Neuronal stem cell (in vitro differentiated cells): ENCODE measurements around the gene DNAJB11.
"Not testable (repeated sequence)": the region's sequence is repeated elsewhere in the genome, so short reads cannot be mapped to it uniquely, and the experiment has no call there.

Experiments used
- DNase-seq: peaks from one replicate; pipeline ENCODE4 v3.0.0-alpha.2; 2013; ENCODE audit warnings: low spot score
- H2AFZ ChIP-seq: one replicate; pipeline ENCODE4 v1.6.1; 2013; ENCODE audit warnings: mild to moderate bottlenecking, low read length, inconsistent platforms
- H2AK5ac ChIP-seq: 2 replicates; pipeline ENCODE4 v1.6.1; 2013; ENCODE audit warnings: low read depth, mild to moderate bottlenecking, inconsistent platforms, low read length, moderate library complexity, mixed read lengths
- H2BK120ac ChIP-seq: 2 replicates; pipeline ENCODE4 v1.6.1; 2013; ENCODE audit warnings: low read depth, mild to moderate bottlenecking, inconsistent platforms, low read length, moderate library complexity, mixed read lengths
- H2BK12ac ChIP-seq: one replicate; pipeline ENCODE4 v1.6.1; 2013; ENCODE audit warnings: low read length, inconsistent platforms
- H2BK15ac ChIP-seq: 2 replicates; pipeline ENCODE4 v1.6.1; 2013; ENCODE audit warnings: mild to moderate bottlenecking, low read length, inconsistent platforms, mixed read lengths
- H2BK5ac ChIP-seq: one replicate; pipeline ENCODE4 v1.6.1; 2013; ENCODE audit warnings: inconsistent platforms, mild to moderate bottlenecking, low read length, moderate library complexity
- H3K14ac ChIP-seq: one replicate; pipeline ENCODE4 v1.6.1; 2013; ENCODE audit warnings: low read length, inconsistent platforms
- H3K18ac ChIP-seq: 2 replicates; pipeline ENCODE4 v1.6.1; 2013; ENCODE audit warnings: low read length, inconsistent platforms
- H3K23ac ChIP-seq: 2 replicates; pipeline ENCODE4 v1.6.1; 2013; ENCODE audit warnings: low read depth, mild to moderate bottlenecking, mixed read lengths, low read length, inconsistent platforms; ENCODE audit not compliant: poor library complexity
- H3K27ac ChIP-seq: replicated peaks from 3 replicates; pipeline ENCODE4 v1.5.1; 2013; ENCODE audit warnings: low read length, inconsistent platforms
- H3K27me3 ChIP-seq, 3 experiments: 2 replicates each; pipeline ENCODE4 v1.6.1; 2013; ENCODE audit warnings: low read length in 3 of 3, mild to moderate bottlenecking in 2 of 3, inconsistent platforms in 1 of 3, low read depth in 1 of 3, mixed read lengths in 1 of 3, moderate library complexity in 1 of 3; ENCODE audit not compliant: control insufficient read depth in 3 of 3, insufficient read depth in 3 of 3
- H3K36me3 ChIP-seq, 2 donors: replicated peaks in 1 of 2; 2 replicates each; pipeline ENCODE4 v1.6.1; 2013; ENCODE audit warnings: low read length in 2 of 2; ENCODE audit not compliant: control insufficient read depth in 2 of 2, insufficient read depth in 2 of 2
- H3K4ac ChIP-seq: 2 replicates; pipeline ENCODE4 v1.6.1; 2013; ENCODE audit warnings: inconsistent platforms, mild to moderate bottlenecking, low read length, moderate library complexity
- H3K4me1 ChIP-seq, 2 donors: 1 replicate in 1 of 2; 2 replicates in 1 of 2; pipeline ENCODE4 v1.6.1; 2013; ENCODE audit warnings: low read length in 2 of 2, low read depth in 1 of 2; ENCODE audit not compliant: control insufficient read depth in 2 of 2, insufficient read depth in 1 of 2
- H3K4me2 ChIP-seq: one replicate; pipeline ENCODE4 v1.6.1; 2013; ENCODE audit warnings: mild to moderate bottlenecking, low read length, inconsistent platforms; ENCODE audit not compliant: insufficient read depth, poor library complexity, severe bottlenecking
- H3K4me3 ChIP-seq, 2 donors: 2 replicates each; pipeline ENCODE4 v1.5.1; 2013; ENCODE audit warnings: low read length in 2 of 2, mild to moderate bottlenecking in 2 of 2, inconsistent platforms in 1 of 2, moderate library complexity in 1 of 2
- H3K79me1 ChIP-seq: one replicate; pipeline ENCODE4 v1.6.1; 2013; ENCODE audit warnings: low read depth, mild to moderate bottlenecking, inconsistent platforms, low read length, moderate library complexity
- H3K9ac ChIP-seq: one replicate; pipeline ENCODE4 v1.6.1; 2013; ENCODE audit warnings: mild to moderate bottlenecking, low read depth, low read length, inconsistent platforms; ENCODE audit not compliant: poor library complexity
- H3K9me3 ChIP-seq, 2 donors: replicated peaks in 1 of 2; 2 replicates each; pipeline versions ENCODE3 to v1.6.1; 2013; ENCODE audit warnings: low read length in 2 of 2, mild to moderate bottlenecking in 2 of 2, inconsistent platforms in 1 of 2, low read depth in 1 of 2, mixed read lengths in 1 of 2, moderate library complexity in 1 of 2; ENCODE audit not compliant: control insufficient read depth in 2 of 2, insufficient read depth in 1 of 2
- H4K8ac ChIP-seq: one replicate; pipeline ENCODE4 v1.6.1; 2013; ENCODE audit warnings: low read depth, mild to moderate bottlenecking, inconsistent platforms, low read length, moderate library complexity
- H4K91ac ChIP-seq: one replicate; pipeline ENCODE4 v1.6.1; 2013; ENCODE audit warnings: low read length, low read depth, mild to moderate bottlenecking, inconsistent platforms; ENCODE audit not compliant: poor library complexity
- WGBS, 2 donors: extraction: QIAGEN DNeasy Blood & Tissue Kit; methylation state at CpG; one replicate each; pipeline ENCODE4 v1.1.7; 2013; ENCODE audit warnings: missing lambda C conversion rate in 2 of 2, mixed read lengths in 1 of 2; ENCODE audit not compliant: insufficient read length in 2 of 2, insufficient replicate concordance in 1 of 2; ENCODE audit errors: extremely low coverage in 2 of 2; 5-methylcytosine and 5-hydroxymethylcytosine counted together

Gene DNAJB11

GRCh38 chr3:186529201-186529999, 41.1 kb upstream of the DNAJB11 start:
- H3K14ac ChIP-seq = no peak overlapping the region
- H3K23ac ChIP-seq = no peak overlapping the region
- H4K8ac ChIP-seq = no peak overlapping the region
- H2AFZ ChIP-seq = no peak overlapping the region
- H2BK15ac ChIP-seq = no peak overlapping the region
- H3K9ac ChIP-seq = no peak overlapping the region
- no peak overlapping the region for H2AK5ac ChIP-seq
- H2BK120ac ChIP-seq = peak overlapping the region; percentile 52
- H3K79me1 ChIP-seq = no peaks in the 10 kb centered on the region
- peak; percentile 40 for DNase-seq
- WGBS, 2 donors = no CpG with 5 or more reads among the region's 11 CpGs
- peaks cover 13 to 27% of the 10 kb centered on the region in 2 donors for H3K4me1 ChIP-seq
- H2BK12ac ChIP-seq = no peak overlapping the region
- peaks cover 0 to under 1% (median 0%) of the 10 kb centered on the region in 3 experiments for H3K27me3 ChIP-seq
- H4K91ac ChIP-seq = no peak overlapping the region
- H2BK5ac ChIP-seq = no peak overlapping the region
- no peak overlapping the region for H3K4me3 ChIP-seq
- peak overlapping the region; percentile 39 for H3K27ac ChIP-seq
- peaks cover 0 to 2% of the 10 kb centered on the region in 2 donors for H3K9me3 ChIP-seq
- no peak overlapping the region for H3K4ac ChIP-seq
- H3K36me3 ChIP-seq = no peaks in the 10 kb centered on the region
- no peak overlapping the region for H3K18ac ChIP-seq
- no peak overlapping the region for H3K4me2 ChIP-seq

GRCh38 chr3:186530415-186530814, 40.1 kb upstream of the DNAJB11 start:
- no peak overlapping the region for H4K8ac ChIP-seq
- no peak overlapping the region for H3K9ac ChIP-seq
- H2BK5ac ChIP-seq = no peak overlapping the region
- no peak overlapping the region for H2BK12ac ChIP-seq
- H3K4me3 ChIP-seq = no peak overlapping the region
- no peak overlapping the region for H3K4ac ChIP-seq
- H3K27me3 ChIP-seq = peaks cover 0 to 3% (median 0%) of the 10 kb centered on the region in 3 experiments
- no peak overlapping the region for H2AK5ac ChIP-seq
- no peaks in the 10 kb centered on the region for H3K36me3 ChIP-seq
- no peaks in the 10 kb centered on the region for H3K79me1 ChIP-seq
- no peak overlapping the region for H4K91ac ChIP-seq
- no peak overlapping the region for H2AFZ ChIP-seq
- no peak for DNase-seq
- H3K9me3 ChIP-seq = peaks cover 0 to 2% of the 10 kb centered on the region in 2 donors
- H3K14ac ChIP-seq = no peak overlapping the region
- no peak overlapping the region for H3K27ac ChIP-seq
- no peak overlapping the region for H3K18ac ChIP-seq
- H3K4me1 ChIP-seq = peaks cover 15 to 27% of the 10 kb centered on the region in 2 donors
- H2BK15ac ChIP-seq = no peak overlapping the region
- H2BK120ac ChIP-seq = no peak overlapping the region
- H3K23ac ChIP-seq = no peak overlapping the region
- no peak overlapping the region for H3K4me2 ChIP-seq

- not testable (repeated sequence) for H4K91ac ChIP-seq, H4K8ac ChIP-seq, H2BK5ac ChIP-seq, H3K4me2 ChIP-seq, H3K4ac ChIP-seq, H3K36me3 ChIP-seq, H2BK120ac ChIP-seq, DNase-seq, H3K79me1 ChIP-seq, H3K14ac ChIP-seq, H2AFZ ChIP-seq, H2BK12ac ChIP-seq, H2AK5ac ChIP-seq, H3K27me3 ChIP-seq, H3K18ac ChIP-seq, H3K4me3 ChIP-seq, H3K9ac ChIP-seq, H3K23ac ChIP-seq, H2BK15ac ChIP-seq, H3K9me3 ChIP-seq
- H3K4me1 ChIP-seq = peaks cover 15 to 27% of the 10 kb centered on the region in 2 donors
- WGBS, 2 donors = no CpG with 5 or more reads among the region's 3 CpGs
- H3K27ac ChIP-seq = peak overlapping the region; percentile 64
Observed at GRCh38 chr3:186531694-186532093, 38.8 kb upstream of the DNAJB11 start.

GRCh38 chr3:186532598-186533072, 37.9 kb upstream of the DNAJB11 start:
- no CpG with 5 or more reads among the region's 1 CpG for WGBS, 2 donors
- Histone ChIP-seq H2BK12ac (no peak overlapping the region), H3K4me3 (no peak overlapping the region), H3K27me3 (peaks cover 0 to 3% (median 0%) of the 10 kb centered on the region in 3 experiments), H3K36me3 (no peaks in the 10 kb centered on the region), H3K27ac (peak overlapping the region; percentile 65), H3K79me1 (no peaks in the 10 kb centered on the region), H3K4me2 (no peak overlapping the region), H4K91ac (no peak overlapping the region), H2AK5ac (no peak overlapping the region), H4K8ac (no peak overlapping the region), H3K18ac (no peak overlapping the region), H2AFZ (peak overlapping the region; percentile 27), H2BK5ac (no peak overlapping the region), H3K9me3 (peaks cover 0 to 2% of the 10 kb centered on the region in 2 donors), H2BK15ac (no peak overlapping the region), H2BK120ac (no peak overlapping the region), H3K14ac (no peak overlapping the region), H3K9ac (no peak overlapping the region), H3K4me1 (peaks cover 15 to 27% of the 10 kb centered on the region in 2 donors), H3K23ac (no peak overlapping the region), H3K4ac (no peak overlapping the region)
- DNase-seq = peak; percentile 88
